Measurements from ENCODE around the gene GLIPR1. TPM values are rescaled to one million over a fixed set of nuclear protein-coding genes. Genes with fewer than 3 reads are reported as not detected.

GLIPR1 gene
- total RNA-seq, 1 experiment from 2014 or later = 0.13 TPM

- no CpG with 5 or more reads among the region's 4 CpGs for WGBS (ENCODE audit: extremely low coverage, insufficient read length, low lambda C conversion rate)
- no peaks in the 10 kb centered on the region for H3K4me1 Mint-ChIP-seq
- Histone ChIP-seq H3K79me1 (ENCODE audit: insufficient read depth, low read depth, low read length, poor library complexity, severe bottlenecking) (no peaks in the 10 kb centered on the region), H3K27me3 (ENCODE audit: insufficient read depth, low read length) (no peaks in the 10 kb centered on the region), H2BK12ac (ENCODE audit: insufficient read length, low read depth, low read length) (no peak overlapping the region), H3K56ac (ENCODE audit: insufficient read length, low read depth, low read length) (no peak overlapping the region), H3K27ac (ENCODE audit: insufficient read length, low read depth, low read length) (no peak overlapping the region), H2AFZ (ENCODE audit: low read length) (no peak overlapping the region), H4K8ac (replicated peaks; ENCODE audit: insufficient read length, low read depth, low read length) (no peak overlapping the region), H3K4me1 (ENCODE audit: insufficient read depth, low read length) (no peaks in the 10 kb centered on the region), H4K91ac (ENCODE audit: insufficient read length, low read depth, low read length) (no peak overlapping the region), H3K14ac (ENCODE audit: insufficient read depth, low read length) (no peak overlapping the region), H3K9me3 (ENCODE audit: control insufficient read depth, low read depth, low read length) (no peaks in the 10 kb centered on the region), H2BK120ac (ENCODE audit: low read depth, low read length, poor library complexity, severe bottlenecking) (no peak overlapping the region), H2AK5ac (ENCODE audit: insufficient read length, low read length) (no peak overlapping the region), H3T11ph (ENCODE audit: low read length) (no peak overlapping the region), H3K4me2 (ENCODE audit: insufficient read depth, insufficient read length, low read length) (no peak overlapping the region), H2BK20ac (ENCODE audit: low read depth, low read length, poor library complexity, severe bottlenecking) (no peak overlapping the region), H3K18ac (ENCODE audit: insufficient read length, low read depth, low read length) (no peak overlapping the region), H3K4ac (ENCODE audit: low read depth, low read length) (no peak overlapping the region), H2BK5ac (ENCODE audit: insufficient read length, low read length) (no peak overlapping the region), H3K23me2 (ENCODE audit: insufficient read length, low read depth, low read length, poor library complexity, severe bottlenecking) (no peaks in the 10 kb centered on the region), H3K79me2 (ENCODE audit: insufficient read depth, low read length) (no peaks in the 10 kb centered on the region), H3K23ac (ENCODE audit: insufficient read length, low read depth, low read length) (no peak overlapping the region), H4K5ac (ENCODE audit: insufficient read length, low read depth, low read length) (no peak overlapping the region), H2BK15ac (ENCODE audit: low read depth, low read length) (no peak overlapping the region), H3K9ac (ENCODE audit: extremely low read depth, insufficient read length, low read length) (no peak overlapping the region), H4K20me1 (ENCODE audit: control insufficient read depth, insufficient read depth, insufficient read length) (no peaks in the 10 kb centered on the region)
- H3K4me3 Mint-ChIP-seq = no peak overlapping the region
- no peaks in the 10 kb centered on the region for H3K9me3 Mint-ChIP-seq
- DNase-seq = no peak
- no peak overlapping the region for H3K27ac Mint-ChIP-seq
- no peaks in the 10 kb centered on the region for H3K36me3 Mint-ChIP-seq (ENCODE audit: insufficient read depth in 1 of 3, low read depth in 3 of 3)
- H3K27me3 Mint-ChIP-seq (ENCODE audit: low read depth) = no peaks in the 10 kb centered on the region
- TF ChIP-seq CTCF (conservative IDR thresholded peaks at IDR 0.05) = no peak
Observed at GRCh38 chr12:75447691-75448393, 32.7 kb upstream of the GLIPR1 start.
